Measurements from ENCODE around the gene FAM3A. TPM values are rescaled to one million over a fixed set of nuclear protein-coding genes. Genes with fewer than 3 reads are reported as not detected.

The FAM3A gene
- total RNA-seq, 2 donors from 2014 or later: 23.6 to 24.3 TPM

DNA sequence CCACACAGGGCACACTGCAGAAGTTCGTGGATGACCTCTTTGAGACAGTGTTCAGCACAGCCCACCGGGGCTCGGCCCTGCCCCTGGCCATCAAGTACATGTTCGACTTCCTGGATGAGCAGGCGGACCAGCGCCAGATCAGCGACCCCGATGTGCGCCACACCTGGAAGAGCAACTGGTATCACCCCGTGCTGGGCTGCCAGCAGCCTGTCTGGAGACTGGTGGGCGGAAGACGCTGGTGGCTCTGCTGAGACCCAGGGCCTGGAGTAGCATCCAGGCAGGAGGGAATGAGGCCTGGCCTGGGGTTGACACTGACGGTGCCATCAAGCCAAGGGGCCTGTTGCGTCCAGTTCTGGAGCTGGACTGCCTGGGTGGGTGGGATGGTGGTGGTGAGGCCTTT is 45.6 kb downstream of the FAM3A start:
- no peak overlapping the region for H3K27ac Mint-ChIP-seq
- WGBS, 2 experiments (ENCODE audit: insufficient coverage in 1 of 2, insufficient read length in 1 of 2): 95 to 98% methylated on average over 6 to 14 of the region's 14 CpGs
- H3K27me3 Mint-ChIP-seq (ENCODE audit: insufficient read depth): no peaks in the 10 kb centered on the region

DNA sequence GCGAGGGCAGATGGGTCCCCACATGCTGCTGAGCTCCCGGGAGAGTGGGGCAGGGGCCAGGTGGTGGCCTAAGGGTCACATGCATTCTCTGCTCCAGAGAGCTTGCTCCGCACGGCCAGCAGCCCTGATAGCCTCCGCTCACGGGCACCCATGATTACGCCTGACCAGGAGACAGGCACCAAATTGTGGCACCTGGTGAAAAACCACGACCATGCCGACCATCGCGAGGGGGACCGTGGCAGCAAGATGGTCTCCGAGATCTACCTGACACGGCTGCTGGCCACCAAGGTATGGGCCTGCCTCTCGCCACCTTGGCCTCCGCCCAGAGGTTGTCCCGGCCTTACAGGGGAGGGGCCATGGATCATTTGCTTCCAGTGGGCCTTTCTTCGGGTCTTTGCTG is 46.2 kb downstream of the FAM3A start:
- H3K27ac ChIP-seq (ENCODE audit: low read depth, low read length): no peak overlapping the region
- no peak overlapping the region for H3K4me3 ChIP-seq (ENCODE audit: low read length)
- TF ChIP-seq, protein P1, sequence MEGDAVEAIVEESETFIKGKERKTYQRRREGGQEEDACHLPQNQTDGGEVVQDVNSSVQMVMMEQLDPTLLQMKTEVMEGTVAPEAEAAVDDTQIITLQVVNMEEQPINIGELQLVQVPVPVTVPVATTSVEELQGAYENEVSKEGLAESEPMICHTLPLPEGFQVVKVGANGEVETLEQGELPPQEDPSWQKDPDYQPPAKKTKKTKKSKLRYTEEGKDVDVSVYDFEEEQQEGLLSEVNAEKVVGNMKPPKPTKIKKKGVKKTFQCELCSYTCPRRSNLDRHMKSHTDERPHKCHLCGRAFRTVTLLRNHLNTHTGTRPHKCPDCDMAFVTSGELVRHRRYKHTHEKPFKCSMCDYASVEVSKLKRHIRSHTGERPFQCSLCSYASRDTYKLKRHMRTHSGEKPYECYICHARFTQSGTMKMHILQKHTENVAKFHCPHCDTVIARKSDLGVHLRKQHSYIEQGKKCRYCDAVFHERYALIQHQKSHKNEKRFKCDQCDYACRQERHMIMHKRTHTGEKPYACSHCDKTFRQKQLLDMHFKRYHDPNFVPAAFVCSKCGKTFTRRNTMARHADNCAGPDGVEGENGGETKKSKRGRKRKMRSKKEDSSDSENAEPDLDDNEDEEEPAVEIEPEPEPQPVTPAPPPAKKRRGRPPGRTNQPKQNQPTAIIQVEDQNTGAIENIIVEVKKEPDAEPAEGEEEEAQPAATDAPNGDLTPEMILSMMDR (conservative IDR thresholded peaks at IDR 0.05): no peak
- Mint-ChIP-seq H3K9me3 (peaks cover 65% of the 10 kb centered on the region), H3K27ac (no peak overlapping the region), H3K4me1 (no peaks in the 10 kb centered on the region), H3K4me3 (no peak overlapping the region), H3K27me3 (ENCODE audit: insufficient read depth) (no peaks in the 10 kb centered on the region), H3K36me3 (ENCODE audit: low read depth) (peaks cover 18% of the 10 kb centered on the region)
- H3K4me1 ChIP-seq (ENCODE audit: control insufficient read depth, insufficient read depth, low read length): no peaks in the 10 kb centered on the region
- H3K27me3 ChIP-seq (ENCODE audit: control insufficient read depth, insufficient read depth, low read length, poor library complexity, severe bottlenecking): no peaks in the 10 kb centered on the region
- H3K9ac ChIP-seq (ENCODE audit: extremely low read depth, low read length, poor library complexity, severe bottlenecking): no peak overlapping the region
- no peaks in the 10 kb centered on the region for H3K9me3 ChIP-seq (ENCODE audit: control insufficient read depth, low read length)
- no peak for DNase-seq
- H3K36me3 ChIP-seq (ENCODE audit: control insufficient read depth, insufficient read depth, low read length): no peaks in the 10 kb centered on the region
- 91 to 96% methylated on average over 5 to 18 of the region's 18 CpGs for WGBS, 2 experiments (ENCODE audit: insufficient coverage in 1 of 2, insufficient read length in 1 of 2)

More for the DNA sequence above, 45.6 kb downstream of the FAM3A start:
- H3K27ac ChIP-seq (ENCODE audit: low read depth, low read length): no peak overlapping the region
- DNase-seq: no peak
- H3K4me3 ChIP-seq (ENCODE audit: low read length): no peak overlapping the region
- H3K9me3 ChIP-seq (ENCODE audit: control insufficient read depth, low read length): no peaks in the 10 kb centered on the region
- no peak overlapping the region for H3K9ac ChIP-seq (ENCODE audit: extremely low read depth, low read length, poor library complexity, severe bottlenecking)
- no peaks in the 10 kb centered on the region for H3K4me1 Mint-ChIP-seq
- no peaks in the 10 kb centered on the region for H3K4me1 ChIP-seq (ENCODE audit: control insufficient read depth, insufficient read depth, low read length)
- no peaks in the 10 kb centered on the region for H3K36me3 ChIP-seq (ENCODE audit: control insufficient read depth, insufficient read depth, low read length)
- peaks cover 62% of the 10 kb centered on the region for H3K9me3 Mint-ChIP-seq
- no peaks in the 10 kb centered on the region for H3K27me3 ChIP-seq (ENCODE audit: control insufficient read depth, insufficient read depth, low read length, poor library complexity, severe bottlenecking)
- TF ChIP-seq, protein P1 (conservative IDR thresholded peaks at IDR 0.05): no peak
- no peak overlapping the region for H3K4me3 Mint-ChIP-seq
- peaks cover 20% of the 10 kb centered on the region for H3K36me3 Mint-ChIP-seq (ENCODE audit: low read depth)

DNA sequence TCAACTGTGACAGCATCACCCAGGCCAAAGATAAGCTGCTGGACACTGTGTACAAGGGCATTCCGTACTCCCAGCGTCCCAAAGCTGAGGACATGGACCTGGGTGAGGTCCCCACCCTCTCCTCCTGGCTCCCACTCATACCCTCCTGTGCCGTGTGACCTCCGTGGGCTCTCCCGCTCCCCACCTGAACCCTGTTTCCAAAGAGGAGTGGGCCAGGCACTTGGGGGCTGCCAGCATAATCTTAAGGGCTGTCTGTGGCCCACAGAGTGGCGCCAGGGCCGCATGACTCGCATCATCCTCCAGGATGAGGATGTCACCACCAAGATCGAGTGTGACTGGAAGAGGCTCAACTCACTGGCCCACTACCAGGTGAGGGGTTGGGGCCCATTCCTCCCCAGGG is 46.9 kb downstream of the FAM3A start:
- H3K9me3 Mint-ChIP-seq: peaks cover 65% of the 10 kb centered on the region
- 98 to 100% methylated on average over 5 to 9 of the region's 9 CpGs for WGBS, 2 experiments (ENCODE audit: insufficient coverage in 1 of 2, insufficient read length in 1 of 2)
- no peak overlapping the region for H3K4me3 ChIP-seq (ENCODE audit: low read length)
- no peak overlapping the region for H3K27ac Mint-ChIP-seq
- H3K36me3 Mint-ChIP-seq (ENCODE audit: low read depth): peaks cover 18% of the 10 kb centered on the region
- H3K4me3 Mint-ChIP-seq: no peak overlapping the region
- no peak overlapping the region for H3K27ac ChIP-seq (ENCODE audit: low read depth, low read length)
- no peaks in the 10 kb centered on the region for H3K27me3 ChIP-seq (ENCODE audit: control insufficient read depth, insufficient read depth, low read length, poor library complexity, severe bottlenecking)
- no peak for DNase-seq
- H3K9ac ChIP-seq (ENCODE audit: extremely low read depth, low read length, poor library complexity, severe bottlenecking): no peak overlapping the region
- no peaks in the 10 kb centered on the region for H3K9me3 ChIP-seq (ENCODE audit: control insufficient read depth, low read length)
- H3K4me1 Mint-ChIP-seq: no peaks in the 10 kb centered on the region
- no peaks in the 10 kb centered on the region for H3K4me1 ChIP-seq (ENCODE audit: control insufficient read depth, insufficient read depth, low read length)
- no peaks in the 10 kb centered on the region for H3K27me3 Mint-ChIP-seq (ENCODE audit: insufficient read depth)
- H3K36me3 ChIP-seq (ENCODE audit: control insufficient read depth, insufficient read depth, low read length): no peaks in the 10 kb centered on the region
- TF ChIP-seq, protein P1 (conservative IDR thresholded peaks at IDR 0.05): no peak
